Upper lobe of left lung (tissue), 6 donors: ENCODE measurements around the gene FAM193B. TPM values are rescaled to one million over a fixed set of nuclear protein-coding genes. Genes with fewer than 3 reads are reported as not detected.
A peak's percentile ranks its signal among the peaks of the same experiment; 100 is the strongest.

Experiments used
- ATAC-seq, 2 donors: fragments of 200-7000 bp; cut with Tn5 transposase; one replicate each; pipeline ENCODE4 v1.9.1; 2022; ENCODE audit warnings: mild to moderate bottlenecking in 2 of 2, moderate library complexity in 2 of 2; ENCODE audit not compliant: low FRiP score in 2 of 2
- DNase-seq, 2 donors: peaks; one replicate each; pipeline ENCODE4 v3.0.0-alpha.2; 2019 to 2020
- H3K27ac ChIP-seq, 4 donors: fragments of 200-600 bp; sonication (generic); one replicate each; pipeline ENCODE4 v1.5.1; 2016 to 2019
- H3K27me3 ChIP-seq, 4 donors: fragments of 200-600 bp; sonication (generic); one replicate each; pipeline ENCODE4 v1.5.1; 2017 to 2019
- H3K36me3 ChIP-seq, 4 donors: fragments of 200-600 bp; sonication (generic); one replicate each; pipeline ENCODE4 v1.5.1; 2016 to 2019
- H3K4me1 ChIP-seq, 4 donors: fragments of 200-600 bp; sonication (generic); one replicate each; pipeline ENCODE4 v1.5.1; 2018 to 2019
- H3K4me3 ChIP-seq, 4 donors: fragments of 200-600 bp; sonication (generic); one replicate each; pipeline ENCODE4 v1.5.1; 2017 to 2019; ENCODE audit warnings: mild to moderate bottlenecking in 2 of 4, moderate library complexity in 1 of 4
- H3K9me3 ChIP-seq, 4 donors: fragments of 200-600 bp; sonication (generic); one replicate each; pipeline ENCODE4 v1.5.1; 2018 to 2019
- CTCF ChIP-seq, 6 experiments: fragments of 450-650 bp in 4 of 6; fragments of 200-600 bp in 2 of 6; sonication (generic) in 2 of 6; IDR thresholded peaks; one replicate each; pipeline ENCODE4 v1.5.1; 2016 to 2019; ENCODE audit warnings: antibody characterized with exemption in 6 of 6
- EP300 ChIP-seq, 4 donors: sonication (generic); formaldehyde crosslinking; IDR thresholded peaks; one replicate each; pipeline ENCODE4 v1.5.1; 2017; ENCODE audit warnings: antibody characterized with exemption in 4 of 4, control low read depth in 2 of 4
- POLR2A ChIP-seq, 4 donors: fragments of 450-650 bp; IDR thresholded peaks; one replicate each; pipeline ENCODE4 v1.5.1; 2016 to 2017; ENCODE audit warnings: antibody characterized with exemption in 4 of 4, mild to moderate bottlenecking in 2 of 4
- POLR2AphosphoS5 ChIP-seq, 2 donors: sonication (generic); formaldehyde crosslinking; IDR thresholded peaks; one replicate each; pipeline ENCODE4 v1.5.1; 2017; ENCODE audit warnings: antibody characterized with exemption in 2 of 2
- WGBS, 2 donors: methylation state at CpG; one replicate each; pipeline ENCODE4 v1.1.5; 2017 to 2018; 5-methylcytosine and 5-hydroxymethylcytosine counted together
- total RNA-seq, 6 donors: library from RNA; depleted of rRNA in 4 of 6; stranded (reverse); fragments of >200 nt in 4 of 6; gene quantifications; one replicate each; pipeline versions ENCODE4 v1.1.0 to v1.2.1, GENCODE V29; 2016 to 2021
- donor health status: DM: no; HTN: no; CAD: no; lungs with moderate emphysema.
- donor health status: DM: no; HTN: yes; CAD: no; lungs with severe emphysema.

The FAM193B gene
- total RNA-seq, 6 donors from 2014 or later, result 45.1 to 421 (median 91.4) TPM

- ATAC-seq (no peak), DNase-seq (no peak)
- TF ChIP-seq EP300 (IDR thresholded peaks at IDR 0.05), result no peak
- no peak for TF ChIP-seq CTCF (IDR thresholded peaks at IDR 0.05)
- TF ChIP-seq POLR2A (IDR thresholded peaks at IDR 0.05), result no peak
- TF ChIP-seq POLR2AphosphoS5 (IDR thresholded peaks at IDR 0.05), result no peak
Measured at GRCh38 chr5:177601577-177602457, 47.5 kb upstream of the FAM193B start.

DNA sequence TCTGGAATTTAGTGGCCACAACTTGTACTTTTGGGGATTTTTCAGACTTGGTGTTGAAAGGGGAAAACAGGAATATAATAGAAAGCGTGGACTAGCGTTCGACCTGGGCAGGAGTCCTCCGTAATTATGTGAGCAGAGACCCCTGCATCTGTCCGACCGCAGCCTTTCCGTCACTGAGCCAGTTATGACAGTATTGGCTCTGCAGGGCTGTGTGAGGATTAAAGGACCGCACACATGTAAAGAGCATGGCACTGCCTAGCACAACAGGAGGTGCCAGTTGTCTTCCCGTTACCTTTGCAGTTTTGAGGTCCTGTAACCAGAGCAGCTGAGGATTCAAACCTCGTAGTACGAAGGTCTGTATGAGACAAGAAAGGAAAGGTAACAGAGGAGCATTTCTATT is 46.8 kb upstream of the FAM193B start:
- 94 to 95% methylated on average over 11 of the region's 11 CpGs for WGBS, 2 donors
- H3K4me3 ChIP-seq, result peak overlapping the region in 1 of 4 donors; percentile 93
- H3K27me3 ChIP-seq, result no peaks in the 10 kb centered on the region
- ATAC-seq (no peak), DNase-seq (no peak)
- H3K27ac ChIP-seq, result no peak overlapping the region
- TF ChIP-seq CTCF (IDR thresholded peaks at IDR 0.05) (no peak), POLR2AphosphoS5 (IDR thresholded peaks at IDR 0.05) (no peak), EP300 (IDR thresholded peaks at IDR 0.05) (no peak), POLR2A (IDR thresholded peaks at IDR 0.05) (no peak)
- no peaks in the 10 kb centered on the region for H3K9me3 ChIP-seq
- peaks cover 3 to 19% (median 11%) of the 10 kb centered on the region in 4 donors for H3K36me3 ChIP-seq
- H3K4me1 ChIP-seq, result peaks cover 9 to 21% (median 18%) of the 10 kb centered on the region in 4 donors

More at GRCh38 chr5:177601577-177602457, 47.5 kb upstream of the FAM193B start:
- peaks cover 9 to 21% (median 18%) of the 10 kb centered on the region in 4 donors for H3K4me1 ChIP-seq
- H3K27ac ChIP-seq, result no peak overlapping the region
- H3K4me3 ChIP-seq, result no peak overlapping the region
- no peaks in the 10 kb centered on the region for H3K27me3 ChIP-seq
- H3K36me3 ChIP-seq, result peaks cover 0 to 17% (median 4%) of the 10 kb centered on the region in 4 donors
- 89 to 92% methylated on average over 10 to 13 of the region's 13 CpGs for WGBS, 2 donors
- H3K9me3 ChIP-seq, result no peaks in the 10 kb centered on the region

GRCh38 chr5:177600508-177601018 is 46.2 kb upstream of the FAM193B start:
- DNase-seq (no peak), ATAC-seq (no peak)
- TF ChIP-seq POLR2AphosphoS5 (IDR thresholded peaks at IDR 0.05) (no peak), POLR2A (IDR thresholded peaks at IDR 0.05) (no peak), EP300 (IDR thresholded peaks at IDR 0.05) (no peak), CTCF (IDR thresholded peaks at IDR 0.05) (no peak)
- Histone ChIP-seq H3K4me1 (peaks cover 9 to 21% (median 18%) of the 10 kb centered on the region in 4 donors), H3K27ac (peak overlapping the region; percentile 81 to 91 (median 87)), H3K9me3 (no peaks in the 10 kb centered on the region), H3K27me3 (no peaks in the 10 kb centered on the region), H3K4me3 (peak overlapping the region; percentile 86 to 95 (median 93)), H3K36me3 (peaks cover 7 to 21% (median 16%) of the 10 kb centered on the region in 4 donors)
- WGBS, 2 donors, result 5 to 6% methylated on average over 16 of the region's 16 CpGs

- WGBS, 2 donors, result 0 to 1% methylated on average over 41 to 65 of the region's 86 CpGs
- peak; percentile 87 to 98 for DNase-seq
- TF ChIP-seq POLR2AphosphoS5 (IDR thresholded peaks at IDR 0.05), result peak in 1 of 2 donors; percentile 54
- TF ChIP-seq POLR2A (IDR thresholded peaks at IDR 0.05), result peak in 3 of 4 donors; percentile 71 to 90 (median 83)
- peak in 3 of 6 experiments; percentile 17 to 36 (median 33) for TF ChIP-seq CTCF (IDR thresholded peaks at IDR 0.05)
- no peak for TF ChIP-seq EP300 (IDR thresholded peaks at IDR 0.05)
- Histone ChIP-seq H3K4me3 (peak within 1 kb of the TSS; percentile 86 to 95 (median 93)), H3K27ac (peak within 1 kb of the TSS; percentile 81 to 91 (median 87)), H3K4me1 (peaks cover 9 to 21% (median 18%) of the 10 kb centered on the region in 4 donors), H3K27me3 (no peaks in the 10 kb centered on the region), H3K36me3 (peaks cover 14 to 27% (median 23%) of the 10 kb centered on the region in 4 donors), H3K9me3 (no peaks in the 10 kb centered on the region)
- peak; percentile 93 to 98 for ATAC-seq
Measured at GRCh38 chr5:177599731-177600507, 45.6 kb upstream of the FAM193B start, which contains the start of gene B4GALT7. B4GALT7 (plus strand) TSS chr5:177600132; CDS start chr5:177600211, 79 bp downstream.
